Endothelial cell of umbilical vein (primary cell): ENCODE data around the gene EIF2B5. TPM values are rescaled to one million over a fixed set of nuclear protein-coding genes. Genes with fewer than 3 reads are reported as not detected.

ENCODE experiments used
- BruUV-seq: library from RNA; stranded (reverse); fragments of 400-500 nt; replicated peaks from 2 replicates; lab custom pipeline; 2021; lab: Mats Ljungman, UMichigan
- CTCF ChIA-PET: fragments of 300-600, 350-600 bp; sonication (Branson Sonifier 250); formaldehyde crosslinking; loops from one replicate; lab custom pipeline; 2021; ENCODE audit warnings: antibody characterized with exemption, inconsistent platforms; lab: Charles Lee
- POLR2A ChIA-PET: fragments of 300-600, 350-600 bp; sonication (Branson Sonifier 250); formaldehyde crosslinking; loops from one replicate; lab custom pipeline; 2021; ENCODE audit warnings: antibody characterized with exemption, inconsistent platforms; lab: Charles Lee
- DNase-seq: peaks from one replicate; pipeline ENCODE4 v3.0.0-alpha.2; 2011; ENCODE audit warnings: low read depth, low spot score
- FAIRE-seq: peaks from 2 replicates; lab custom pipeline; 2011; peaks lifted over from hg19 to GRCh38; lab: Jason Lieb, UNC
- H2AFZ ChIP-seq: 2 replicates; pipeline ENCODE4 v1.6.0; 2012; ENCODE audit warnings: low read depth, low read length, control low read depth, inconsistent platforms
- H3K27ac ChIP-seq: 2 replicates; pipeline ENCODE4 v1.5.1; 2011; ENCODE audit warnings: low read depth, mild to moderate bottlenecking, control low read depth, low read length, moderate library complexity; ENCODE audit not compliant: insufficient read depth
- H3K27me3 ChIP-seq, 2 experiments: 2 replicates each; pipeline versions ENCODE4 v1.6.0 to v1.6.1; 2011; ENCODE audit warnings: low read length in 2 of 2, mixed read lengths in 1 of 2; ENCODE audit not compliant: control insufficient read depth in 2 of 2, insufficient read depth in 2 of 2
- H3K36me3 ChIP-seq, 2 experiments: 2 replicates in 1 of 2; 3 replicates in 1 of 2; pipeline ENCODE4 v1.5.1; 2011; ENCODE audit warnings: low read length in 2 of 2, mild to moderate bottlenecking in 1 of 2, moderate library complexity in 1 of 2; ENCODE audit not compliant: control insufficient read depth in 2 of 2, insufficient read depth in 2 of 2; ENCODE audit errors: extremely low read depth in 1 of 2
- H3K4me1 ChIP-seq: 3 replicates; pipeline ENCODE4 v1.5.1; 2011; ENCODE audit warnings: mild to moderate bottlenecking, low read length; ENCODE audit not compliant: control insufficient read depth, insufficient read depth; ENCODE audit errors: extremely low read depth
- H3K4me2 ChIP-seq: 2 replicates; pipeline ENCODE4 v1.6.1; 2011; ENCODE audit warnings: low read length, control low read depth, mixed read lengths; ENCODE audit not compliant: insufficient read depth
- H3K4me3 ChIP-seq, 3 experiments: fragments of 200-600 bp in 1 of 3; sonication (generic), shearing (Covaris generic) in 1 of 3; replicated peaks in 1 of 3; 2 replicates each; pipeline ENCODE4 v1.5.1; 2011 to 2016; ENCODE audit warnings: control low read depth in 3 of 3, low read length in 3 of 3, mild to moderate bottlenecking in 2 of 3, inconsistent platforms in 1 of 3, low read depth in 1 of 3, moderate library complexity in 1 of 3; ENCODE audit not compliant: insufficient read depth in 1 of 3
- H3K79me2 ChIP-seq: 2 replicates; pipeline ENCODE4 v1.6.0; 2012; ENCODE audit warnings: low read length, inconsistent platforms; ENCODE audit not compliant: control insufficient read depth, insufficient read depth
- H3K9ac ChIP-seq: replicated peaks from 2 replicates; pipeline ENCODE3; 2011; ENCODE audit warnings: low read length, control low read depth; ENCODE audit not compliant: insufficient read depth; ENCODE audit errors: extremely low read depth
- H3K9me1 ChIP-seq: replicated peaks from 3 replicates; pipeline ENCODE4 v1.6.0; 2011; ENCODE audit warnings: mild to moderate bottlenecking, low read length; ENCODE audit not compliant: control insufficient read depth, insufficient read depth; ENCODE audit errors: extremely low read depth
- H3K9me3 ChIP-seq: replicated peaks from 2 replicates; pipeline ENCODE4 v1.5.1; 2012; ENCODE audit warnings: low read length, inconsistent platforms; ENCODE audit not compliant: control insufficient read depth, insufficient read depth
- H4K20me1 ChIP-seq: replicated peaks from 2 replicates; pipeline ENCODE3; 2011; ENCODE audit warnings: mild to moderate bottlenecking, low read length; ENCODE audit not compliant: control insufficient read depth, insufficient read depth; ENCODE audit errors: extremely low read depth
- GATA2 ChIP-seq: IDR thresholded peaks from 2 replicates; pipeline ENCODE4 v1.7.0; 2011; ENCODE audit warnings: low read depth, mild to moderate bottlenecking, moderate library complexity, mixed read lengths, low read length; ENCODE audit not compliant: insufficient read length, insufficient read depth
- JUN ChIP-seq: IDR thresholded peaks from 2 replicates; pipeline ENCODE4 v1.6.1; 2011; ENCODE audit warnings: borderline replicate concordance, low read depth; ENCODE audit not compliant: insufficient read length, insufficient read depth
- MYC ChIP-seq: IDR thresholded peaks from one replicate; pipeline ENCODE4 v1.6.1; 2011; ENCODE audit warnings: mild to moderate bottlenecking, low read depth, low read length
- POLR2A ChIP-seq: IDR thresholded peaks from 2 replicates; pipeline ENCODE4 v1.6.1; 2012; ENCODE audit warnings: low read depth, mild to moderate bottlenecking, control low read depth, low read length
- POLR2AphosphoS5 ChIP-seq: IDR thresholded peaks from 2 replicates; pipeline ENCODE4 v1.6.1; 2012; ENCODE audit warnings: low read depth, mild to moderate bottlenecking, control low read depth, low read length, moderate library complexity; ENCODE audit not compliant: insufficient read depth
- dilution Hi-C: fragments of 300-500 bp; cut with MboI; formaldehyde crosslinking; loops from one replicate; pipeline ENCODE4 v1.15.0; 2019; ENCODE audit warnings: low sequenced_read_pairs; ENCODE audit not compliant: extremely low pct_ligation_motif_present
- intact Hi-C: fragments of 100-400 bp; cut with micrococcal nuclease; formaldehyde crosslinking; loops from one replicate; pipeline ENCODE4 v1.10.0; 2022
- polyA plus RNA-seq, 4 experiments: library from polyadenylated mRNA; depleted of rRNA in 3 of 4; stranded (reverse) in 3 of 4; unstranded in 1 of 4; fragments of >200 nt; gene quantifications; 2 replicates each; pipeline versions ENCODE4 v1.2.1 to v1.2.3, GENCODE V29; 2011 to 2012; ENCODE audit warnings: missing spikeins in 1 of 4
- total RNA-seq: library from RNA; stranded (reverse); gene quantifications from 2 replicates; pipeline ENCODE4 v1.2.3, GENCODE V29; 2021
- TF ChIP-seq, protein P1 (sequence below): IDR thresholded peaks from 2 replicates; pipeline ENCODE4 v1.6.1; 2011; ENCODE audit not compliant: insufficient read depth, insufficient read length
- TF ChIP-seq, protein P2 (sequence below), 2 donors: IDR thresholded peaks; 1 replicate in 1 of 2; 2 replicates in 1 of 2; pipeline ENCODE4 v1.5.1; 2011; ENCODE audit warnings: low read length in 2 of 2, mild to moderate bottlenecking in 2 of 2, moderate library complexity in 2 of 2, control low read depth in 1 of 2, inconsistent platforms in 1 of 2, low read depth in 1 of 2; ENCODE audit not compliant: insufficient read depth in 1 of 2; ENCODE audit errors: extremely low read depth in 1 of 2

Gene EIF2B5
- total and polyA plus RNA-seq, 2 donors (not counting 3 experiments of a cell fraction or from before 2014, with no cell fraction given) = 42.7 to 44.7 TPM

DNA sequence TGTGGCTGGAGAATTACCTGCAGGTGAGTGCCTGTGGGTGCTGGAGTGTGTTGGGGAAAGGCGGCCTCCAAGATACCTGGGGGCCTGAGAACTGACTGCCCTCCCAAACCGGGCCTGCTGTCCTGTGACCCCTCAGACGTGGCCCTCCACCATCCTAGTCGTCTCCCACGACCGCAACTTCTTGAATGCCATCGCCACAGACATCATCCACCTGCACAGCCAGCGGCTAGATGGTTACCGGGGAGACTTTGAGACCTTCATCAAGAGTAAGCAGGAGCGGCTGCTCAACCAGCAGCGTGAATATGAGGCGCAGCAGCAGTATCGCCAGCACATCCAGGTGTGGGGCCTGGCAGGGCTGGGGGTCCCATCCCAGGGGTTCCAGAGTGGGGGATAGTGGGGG lies 54.3 kb downstream of the EIF2B5 start:
- intact Hi-C loops = loop anchor here (5.0 kb wide), 1 partner anchor 38 kb away; the partner anchor contains the start of gene VWA5B2

More for the DNA sequence above, 54.3 kb downstream of the EIF2B5 start:
- no TSS peak for BruUV-seq
- Histone ChIP-seq H3K4me2 (no peak overlapping the region), H3K9ac (no peak overlapping the region), H3K27ac (no peak overlapping the region), H3K4me1 (peaks cover 14% of the 10 kb centered on the region), H3K27me3 (no peaks in the 10 kb centered on the region), H3K4me3 (no peak overlapping the region), H3K9me1 (no peaks in the 10 kb centered on the region), H4K20me1 (no peaks in the 10 kb centered on the region), H3K9me3 (no peaks in the 10 kb centered on the region), H3K36me3 (peaks cover 10 to 46% of the 10 kb centered on the region in 2 experiments), H2AFZ (no peak overlapping the region), H3K79me2 (peaks cover 25% of the 10 kb centered on the region)
- ChIA-PET POLR2A (no interaction called here), CTCF (no interaction called here)
- FAIRE-seq (no peak), DNase-seq (no peak)
- dilution Hi-C loops = no loop called here
- TF ChIP-seq JUN (no peak), POLR2AphosphoS5 (no peak), MYC (no peak), GATA2 (no peak), POLR2A (no peak)
- TF ChIP-seq, protein P1, sequence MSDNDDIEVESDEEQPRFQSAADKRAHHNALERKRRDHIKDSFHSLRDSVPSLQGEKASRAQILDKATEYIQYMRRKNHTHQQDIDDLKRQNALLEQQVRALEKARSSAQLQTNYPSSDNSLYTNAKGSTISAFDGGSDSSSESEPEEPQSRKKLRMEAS = no peak
- TF ChIP-seq, protein P2, sequence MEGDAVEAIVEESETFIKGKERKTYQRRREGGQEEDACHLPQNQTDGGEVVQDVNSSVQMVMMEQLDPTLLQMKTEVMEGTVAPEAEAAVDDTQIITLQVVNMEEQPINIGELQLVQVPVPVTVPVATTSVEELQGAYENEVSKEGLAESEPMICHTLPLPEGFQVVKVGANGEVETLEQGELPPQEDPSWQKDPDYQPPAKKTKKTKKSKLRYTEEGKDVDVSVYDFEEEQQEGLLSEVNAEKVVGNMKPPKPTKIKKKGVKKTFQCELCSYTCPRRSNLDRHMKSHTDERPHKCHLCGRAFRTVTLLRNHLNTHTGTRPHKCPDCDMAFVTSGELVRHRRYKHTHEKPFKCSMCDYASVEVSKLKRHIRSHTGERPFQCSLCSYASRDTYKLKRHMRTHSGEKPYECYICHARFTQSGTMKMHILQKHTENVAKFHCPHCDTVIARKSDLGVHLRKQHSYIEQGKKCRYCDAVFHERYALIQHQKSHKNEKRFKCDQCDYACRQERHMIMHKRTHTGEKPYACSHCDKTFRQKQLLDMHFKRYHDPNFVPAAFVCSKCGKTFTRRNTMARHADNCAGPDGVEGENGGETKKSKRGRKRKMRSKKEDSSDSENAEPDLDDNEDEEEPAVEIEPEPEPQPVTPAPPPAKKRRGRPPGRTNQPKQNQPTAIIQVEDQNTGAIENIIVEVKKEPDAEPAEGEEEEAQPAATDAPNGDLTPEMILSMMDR (IDR thresholded peaks at IDR 0.05; ENCODE audit: extremely low read depth in 1 of 2, insufficient read depth in 1 of 2, low read depth in 1 of 2, low read length in 2 of 2) = no peak
